Endothelial cell of umbilical vein (primary cell): ENCODE data around the gene MIA2.

Experiments
- EZH2 ChIP-seq: IDR thresholded peaks from 2 replicates; pipeline ENCODE4 v1.6.1; 2012; ENCODE audit warnings: borderline replicate concordance, low read depth, mild to moderate bottlenecking, moderate library complexity, low read length, inconsistent platforms; ENCODE audit not compliant: severe bottlenecking
- FOS ChIP-seq: IDR thresholded peaks from 2 replicates; pipeline ENCODE4 v1.6.1; 2011; ENCODE audit warnings: mild to moderate bottlenecking, low read length, moderate library complexity, borderline replicate concordance; ENCODE audit not compliant: insufficient read depth
- GATA2 ChIP-seq: IDR thresholded peaks from 2 replicates; pipeline ENCODE4 v1.7.0; 2011; ENCODE audit warnings: low read depth, mild to moderate bottlenecking, moderate library complexity, mixed read lengths, low read length; ENCODE audit not compliant: insufficient read length, insufficient read depth
- JUN ChIP-seq: IDR thresholded peaks from 2 replicates; pipeline ENCODE4 v1.6.1; 2011; ENCODE audit warnings: borderline replicate concordance, low read depth; ENCODE audit not compliant: insufficient read length, insufficient read depth
- MYC ChIP-seq: IDR thresholded peaks from one replicate; pipeline ENCODE4 v1.6.1; 2011; ENCODE audit warnings: mild to moderate bottlenecking, low read depth, low read length
- POLR2A ChIP-seq: IDR thresholded peaks from 2 replicates; pipeline ENCODE4 v1.6.1; 2012; ENCODE audit warnings: low read depth, mild to moderate bottlenecking, control low read depth, low read length
- POLR2AphosphoS5 ChIP-seq: IDR thresholded peaks from 2 replicates; pipeline ENCODE4 v1.6.1; 2012; ENCODE audit warnings: low read depth, mild to moderate bottlenecking, control low read depth, low read length, moderate library complexity; ENCODE audit not compliant: insufficient read depth
- TF ChIP-seq, protein P1 (sequence below), 2 donors: IDR thresholded peaks; 1 replicate in 1 of 2; 2 replicates in 1 of 2; pipeline ENCODE4 v1.5.1; 2011; ENCODE audit warnings: low read length in 2 of 2, mild to moderate bottlenecking in 2 of 2, moderate library complexity in 2 of 2, control low read depth in 1 of 2, inconsistent platforms in 1 of 2, low read depth in 1 of 2; ENCODE audit not compliant: insufficient read depth in 1 of 2; ENCODE audit errors: extremely low read depth in 1 of 2
- TF ChIP-seq, protein P2 (sequence below): IDR thresholded peaks from 2 replicates; pipeline ENCODE4 v1.6.1; 2011; ENCODE audit not compliant: insufficient read depth, insufficient read length

DNA sequence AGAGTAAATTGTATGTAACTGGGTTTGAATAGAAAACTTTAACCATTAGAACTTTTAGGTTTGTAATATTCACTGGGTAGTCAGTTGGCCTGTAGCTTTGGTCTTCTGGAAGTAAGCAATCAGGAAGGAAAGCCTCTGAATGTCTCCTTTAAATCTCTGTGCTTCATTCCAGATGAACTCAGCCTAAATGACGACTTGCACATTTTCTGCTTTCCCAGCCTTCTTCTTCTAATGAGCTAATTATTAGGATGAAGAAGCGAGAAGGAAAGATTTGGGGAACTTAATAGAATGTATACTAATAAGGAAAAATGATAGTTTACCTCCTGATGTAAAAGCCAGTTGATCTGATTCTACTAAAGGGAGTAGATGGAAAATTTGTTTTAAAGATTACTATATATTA lies 90.4 kb downstream of the MIA2 start:
- TF ChIP-seq, protein P1, sequence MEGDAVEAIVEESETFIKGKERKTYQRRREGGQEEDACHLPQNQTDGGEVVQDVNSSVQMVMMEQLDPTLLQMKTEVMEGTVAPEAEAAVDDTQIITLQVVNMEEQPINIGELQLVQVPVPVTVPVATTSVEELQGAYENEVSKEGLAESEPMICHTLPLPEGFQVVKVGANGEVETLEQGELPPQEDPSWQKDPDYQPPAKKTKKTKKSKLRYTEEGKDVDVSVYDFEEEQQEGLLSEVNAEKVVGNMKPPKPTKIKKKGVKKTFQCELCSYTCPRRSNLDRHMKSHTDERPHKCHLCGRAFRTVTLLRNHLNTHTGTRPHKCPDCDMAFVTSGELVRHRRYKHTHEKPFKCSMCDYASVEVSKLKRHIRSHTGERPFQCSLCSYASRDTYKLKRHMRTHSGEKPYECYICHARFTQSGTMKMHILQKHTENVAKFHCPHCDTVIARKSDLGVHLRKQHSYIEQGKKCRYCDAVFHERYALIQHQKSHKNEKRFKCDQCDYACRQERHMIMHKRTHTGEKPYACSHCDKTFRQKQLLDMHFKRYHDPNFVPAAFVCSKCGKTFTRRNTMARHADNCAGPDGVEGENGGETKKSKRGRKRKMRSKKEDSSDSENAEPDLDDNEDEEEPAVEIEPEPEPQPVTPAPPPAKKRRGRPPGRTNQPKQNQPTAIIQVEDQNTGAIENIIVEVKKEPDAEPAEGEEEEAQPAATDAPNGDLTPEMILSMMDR (IDR thresholded peaks at IDR 0.05; ENCODE audit: extremely low read depth in 1 of 2, insufficient read depth in 1 of 2, low read depth in 1 of 2, low read length in 2 of 2): no peak
- TF ChIP-seq, protein P2, sequence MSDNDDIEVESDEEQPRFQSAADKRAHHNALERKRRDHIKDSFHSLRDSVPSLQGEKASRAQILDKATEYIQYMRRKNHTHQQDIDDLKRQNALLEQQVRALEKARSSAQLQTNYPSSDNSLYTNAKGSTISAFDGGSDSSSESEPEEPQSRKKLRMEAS: no peak
- TF ChIP-seq POLR2A (no peak), JUN (no peak), EZH2 (no peak), GATA2 (no peak), POLR2AphosphoS5 (no peak), MYC (no peak), FOS (no peak)
